H9 (cell line): ENCODE data around the gene C1orf198. TPM values are rescaled to one million over a fixed set of nuclear protein-coding genes. Genes with fewer than 3 reads are reported as not detected.

ENCODE experiments used
- DNase-seq: peaks from one replicate; pipeline ENCODE4 v3.0.0-alpha.2; 2017
- H2AFZ ChIP-seq: one replicate; pipeline ENCODE4 v1.6.1; 2013; ENCODE audit warnings: mild to moderate bottlenecking, low read length, control low read depth, moderate library complexity
- H2AK5ac ChIP-seq: 2 replicates; pipeline ENCODE4 v1.6.1; 2013; ENCODE audit warnings: low read length, control low read depth, mixed read lengths; ENCODE audit not compliant: insufficient read length
- H2BK120ac ChIP-seq: one replicate; pipeline ENCODE4 v1.6.1; 2013; ENCODE audit warnings: low read depth, mild to moderate bottlenecking, low read length, control low read depth, inconsistent platforms; ENCODE audit not compliant: poor library complexity, severe bottlenecking
- H2BK12ac ChIP-seq: 2 replicates; pipeline ENCODE4 v1.6.1; 2013; ENCODE audit warnings: low read length, control low read depth, mixed read lengths, low read depth; ENCODE audit not compliant: insufficient read length
- H2BK15ac ChIP-seq: 2 replicates; pipeline ENCODE4 v1.6.1; 2013; ENCODE audit warnings: low read depth, low read length, control low read depth
- H2BK20ac ChIP-seq: one replicate; pipeline ENCODE4 v1.6.1; 2013; ENCODE audit warnings: low read depth, mild to moderate bottlenecking, low read length, control low read depth, inconsistent platforms; ENCODE audit not compliant: poor library complexity, severe bottlenecking
- H2BK5ac ChIP-seq: 2 replicates; pipeline ENCODE4 v1.6.1; 2013; ENCODE audit warnings: low read length, control low read depth, mixed read lengths; ENCODE audit not compliant: insufficient read length
- H3K14ac ChIP-seq: 2 replicates; pipeline ENCODE4 v1.6.1; 2013; ENCODE audit warnings: low read length, control low read depth; ENCODE audit not compliant: insufficient read depth
- H3K18ac ChIP-seq: 2 replicates; pipeline ENCODE4 v1.6.1; 2013; ENCODE audit warnings: low read depth, mild to moderate bottlenecking, mixed read lengths, low read length, control low read depth; ENCODE audit not compliant: insufficient read length
- H3K23ac ChIP-seq: 2 replicates; pipeline ENCODE4 v1.6.1; 2013; ENCODE audit warnings: low read length, control low read depth, mixed read lengths, low read depth; ENCODE audit not compliant: insufficient read length
- H3K23me2 ChIP-seq: 2 replicates; pipeline ENCODE4 v1.6.1; 2013; ENCODE audit warnings: low read depth, mild to moderate bottlenecking, mixed read lengths, low read length, control low read depth; ENCODE audit not compliant: insufficient read length, poor library complexity, severe bottlenecking
- H3K27ac ChIP-seq: 2 replicates; pipeline ENCODE4 v1.5.1; 2013; ENCODE audit warnings: low read length, control low read depth, mixed read lengths, low read depth; ENCODE audit not compliant: insufficient read length
- H3K27me3 ChIP-seq: 2 replicates; pipeline ENCODE4 v1.6.1; 2013; ENCODE audit warnings: low read length, control low read depth, inconsistent platforms; ENCODE audit not compliant: insufficient read depth
- H3K4ac ChIP-seq: 2 replicates; pipeline ENCODE4 v1.6.1; 2013; ENCODE audit warnings: low read depth, mild to moderate bottlenecking, control low read depth, inconsistent platforms, low read length, moderate library complexity
- H3K4me1 ChIP-seq: 2 replicates; pipeline ENCODE4 v1.6.1; 2013; ENCODE audit warnings: low read length, control low read depth, inconsistent platforms; ENCODE audit not compliant: insufficient read depth
- H3K4me2 ChIP-seq: 2 replicates; pipeline ENCODE4 v1.6.1; 2013; ENCODE audit warnings: low read length, control low read depth, mixed read lengths; ENCODE audit not compliant: insufficient read length, insufficient read depth
- H3K56ac ChIP-seq: 2 replicates; pipeline ENCODE4 v1.6.1; 2013; ENCODE audit warnings: low read depth, mild to moderate bottlenecking, mixed read lengths, low read length, control low read depth; ENCODE audit not compliant: insufficient read length
- H3K79me1 ChIP-seq: 2 replicates; pipeline ENCODE4 v1.6.1; 2013; ENCODE audit warnings: low read depth, mild to moderate bottlenecking, moderate library complexity, low read length, control low read depth, inconsistent platforms; ENCODE audit not compliant: insufficient read depth, poor library complexity, severe bottlenecking
- H3K79me2 ChIP-seq: 2 replicates; pipeline ENCODE4 v1.6.1; 2013; ENCODE audit warnings: low read length, control low read depth, inconsistent platforms; ENCODE audit not compliant: insufficient read depth
- H3K9ac ChIP-seq: 2 replicates; pipeline ENCODE4 v1.6.1; 2013; ENCODE audit warnings: low read length, control low read depth, mixed read lengths; ENCODE audit not compliant: insufficient read length; ENCODE audit errors: extremely low read depth
- H3K9me3 ChIP-seq: one replicate; pipeline ENCODE4 v1.6.1; 2013; ENCODE audit warnings: low read depth, low read length, inconsistent platforms; ENCODE audit not compliant: control insufficient read depth
- H3T11ph ChIP-seq: one replicate; pipeline ENCODE4 v1.6.1; 2013; ENCODE audit warnings: mild to moderate bottlenecking, low read length, control low read depth, inconsistent platforms
- H4K20me1 ChIP-seq: one replicate; pipeline ENCODE4 v1.6.1; 2013; ENCODE audit not compliant: control insufficient read depth, insufficient read length, insufficient read depth
- H4K5ac ChIP-seq: 2 replicates; pipeline ENCODE4 v1.6.1; 2013; ENCODE audit warnings: low read depth, mild to moderate bottlenecking, mixed read lengths, low read length, control low read depth; ENCODE audit not compliant: insufficient read length
- H4K8ac ChIP-seq: replicated peaks from 2 replicates; pipeline ENCODE4 v1.6.1; 2013; ENCODE audit warnings: low read length, control low read depth, mixed read lengths, low read depth; ENCODE audit not compliant: insufficient read length
- H4K91ac ChIP-seq: 2 replicates; pipeline ENCODE4 v1.6.1; 2013; ENCODE audit warnings: low read depth, mild to moderate bottlenecking, moderate library complexity, mixed read lengths, low read length, control low read depth; ENCODE audit not compliant: insufficient read length
- H3K27ac Mint-ChIP-seq, 3 experiments: 2 replicates in 2 of 3; 3 replicates in 1 of 3; pipeline ENCODE4 v1.8.0; 2020 to 2021; ENCODE audit warnings: mixed read lengths in 3 of 3, mild to moderate bottlenecking in 1 of 3, moderate library complexity in 1 of 3
- H3K27me3 Mint-ChIP-seq: 2 replicates; pipeline ENCODE4 v1.8.0; 2021; ENCODE audit warnings: low read depth, mild to moderate bottlenecking, moderate library complexity, mixed read lengths
- H3K36me3 Mint-ChIP-seq, 3 experiments: 2 replicates in 2 of 3; 3 replicates in 1 of 3; pipeline ENCODE4 v1.8.0; 2020 to 2021; ENCODE audit warnings: low read depth in 3 of 3, mixed read lengths in 3 of 3; ENCODE audit not compliant: insufficient read depth in 1 of 3
- H3K4me1 Mint-ChIP-seq, 2 experiments: 2 replicates each; pipeline ENCODE4 v1.8.0; 2020; ENCODE audit warnings: mixed read lengths in 2 of 2
- H3K4me3 Mint-ChIP-seq, 2 experiments: 2 replicates in 1 of 2; 3 replicates in 1 of 2; pipeline ENCODE4 v1.8.0; 2020 to 2021; ENCODE audit warnings: mild to moderate bottlenecking in 2 of 2, mixed read lengths in 2 of 2, moderate library complexity in 1 of 2
- H3K9me3 Mint-ChIP-seq, 2 experiments: 2 replicates in 1 of 2; 3 replicates in 1 of 2; pipeline ENCODE4 v1.8.0; 2020; ENCODE audit warnings: mild to moderate bottlenecking in 2 of 2, mixed read lengths in 2 of 2, moderate library complexity in 1 of 2
- CTCF ChIP-seq: fragments of 200-600 bp; sonication (generic); conservative IDR thresholded peaks from 3 replicates; pipeline ENCODE4 v1.8.0; 2021; ENCODE audit warnings: antibody characterized with exemption, mild to moderate bottlenecking
- WGBS: extraction: QIAGEN DNeasy Blood & Tissue Kit; methylation state at CpG from one replicate; pipeline ENCODE4 v1.1.7; 2013; ENCODE audit warnings: missing lambda C conversion rate, low lambda C conversion rate, mixed read lengths; ENCODE audit not compliant: insufficient read length; ENCODE audit errors: extremely low coverage; 5-methylcytosine and 5-hydroxymethylcytosine counted together
- total RNA-seq: library from RNA; stranded (reverse); gene quantifications from 2 replicates; pipeline ENCODE4 v1.2.1, GENCODE V29; 2021

The C1orf198 gene
- total RNA-seq, 1 experiment from 2014 or later = 28.9 TPM

- H2BK120ac ChIP-seq = no peak overlapping the region
- H3K79me2 ChIP-seq = no peaks in the 10 kb centered on the region
- H3K4me2 ChIP-seq = no peak overlapping the region
- no peak overlapping the region for H3K27ac ChIP-seq
- no peak overlapping the region for H4K8ac ChIP-seq
- no peak overlapping the region for H3K56ac ChIP-seq
- H2AFZ ChIP-seq = no peak overlapping the region
- no peak for DNase-seq
- no peak overlapping the region for H3K4ac ChIP-seq
- no peak overlapping the region for H3T11ph ChIP-seq
- no peak overlapping the region for H3K4me3 Mint-ChIP-seq
- no peak overlapping the region for H3K27ac Mint-ChIP-seq
- H2AK5ac ChIP-seq = no peak overlapping the region
- no peaks in the 10 kb centered on the region for H4K20me1 ChIP-seq
- H3K9me3 Mint-ChIP-seq = no peaks in the 10 kb centered on the region
- no peak overlapping the region for H2BK15ac ChIP-seq
- no peaks in the 10 kb centered on the region for H3K27me3 ChIP-seq
- H3K14ac ChIP-seq = no peak overlapping the region
- H3K23me2 ChIP-seq = no peaks in the 10 kb centered on the region
- H2BK12ac ChIP-seq = no peak overlapping the region
- TF ChIP-seq CTCF = no peak
- peaks cover 20 to 38% of the 10 kb centered on the region in 2 experiments for H3K4me1 Mint-ChIP-seq
- no CpG with 5 or more reads among the region's 5 CpGs for WGBS
- no peak overlapping the region for H4K5ac ChIP-seq
- H3K27me3 Mint-ChIP-seq = peaks cover 45% of the 10 kb centered on the region
- 0 out of 2 replicates have a peak, but pooled peaks cover 2% of the 10 kb centered on the region for H3K4me1 ChIP-seq
- no peak overlapping the region for H3K23ac ChIP-seq
- H3K79me1 ChIP-seq = no peaks in the 10 kb centered on the region
- H4K91ac ChIP-seq = no peak overlapping the region
- H3K9ac ChIP-seq = no peak overlapping the region
- no peak overlapping the region for H3K18ac ChIP-seq
- H3K36me3 Mint-ChIP-seq = peaks cover 0 to 3% (median 0%) of the 10 kb centered on the region in 3 experiments; a peak in 1 of 7 replicates
- no peak overlapping the region for H2BK5ac ChIP-seq
- H2BK20ac ChIP-seq = no peak overlapping the region
- no peaks in the 10 kb centered on the region for H3K9me3 ChIP-seq
These were observed 10.3 kb upstream of the C1orf198 start for GRCh38 chr1:230878591-230878990.
